NOMO-1 treated with dmso at 0.1 percent for 144 hours (cell line): ENCODE measurements around the gene TMEM244.
"Not testable (repeated sequence)": the region's sequence is repeated elsewhere in the genome, so short reads cannot be mapped to it uniquely, and the experiment has no call there.

Experiments used
- DNase-seq: peaks from one replicate; lab custom pipeline; 2025; ENCODE audit not compliant: unreplicated experiment; lab: John Stamatoyannopoulos, UW

The TMEM244 gene

DNA sequence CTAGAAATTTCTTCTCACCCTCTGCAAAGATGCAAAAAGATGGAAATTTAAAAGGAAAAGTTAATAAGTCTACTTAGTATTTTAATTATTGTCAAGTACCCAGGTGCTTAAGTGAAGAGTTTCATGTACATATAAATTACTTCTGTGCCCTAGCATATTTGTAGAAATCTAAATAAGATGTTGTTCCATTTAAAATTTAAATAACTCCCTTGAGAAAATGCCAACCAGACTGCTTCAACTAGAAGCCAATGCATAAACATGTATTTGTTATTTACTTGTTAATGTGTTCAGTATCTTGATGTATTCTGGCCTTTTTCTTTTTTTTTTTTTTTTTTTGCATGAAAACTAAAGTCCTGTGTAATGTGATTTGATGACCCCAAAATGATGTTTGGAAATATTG, 6.3 kb upstream of the TMEM244 start:
- DNase-seq = no peak

DNA sequence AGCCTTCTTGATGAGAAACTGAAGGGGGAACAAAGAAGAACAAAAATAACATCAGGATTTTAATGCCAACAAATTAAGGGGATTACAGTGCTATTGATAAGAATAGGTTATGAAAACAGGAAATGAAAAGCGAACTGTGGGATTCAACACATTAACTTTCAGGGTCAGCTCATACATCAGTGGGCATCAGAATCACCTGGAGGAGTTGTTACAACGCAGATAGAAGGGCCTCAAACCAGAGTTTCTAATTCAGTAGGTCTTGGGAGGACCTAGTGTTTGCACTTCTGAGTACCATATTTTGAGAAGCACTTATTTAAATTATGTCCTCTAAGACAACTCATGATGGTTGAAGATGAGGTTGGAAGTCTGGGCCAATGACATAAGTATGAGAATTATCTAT, 5.6 kb upstream of the TMEM244 start:
- no peak for DNase-seq

DNA sequence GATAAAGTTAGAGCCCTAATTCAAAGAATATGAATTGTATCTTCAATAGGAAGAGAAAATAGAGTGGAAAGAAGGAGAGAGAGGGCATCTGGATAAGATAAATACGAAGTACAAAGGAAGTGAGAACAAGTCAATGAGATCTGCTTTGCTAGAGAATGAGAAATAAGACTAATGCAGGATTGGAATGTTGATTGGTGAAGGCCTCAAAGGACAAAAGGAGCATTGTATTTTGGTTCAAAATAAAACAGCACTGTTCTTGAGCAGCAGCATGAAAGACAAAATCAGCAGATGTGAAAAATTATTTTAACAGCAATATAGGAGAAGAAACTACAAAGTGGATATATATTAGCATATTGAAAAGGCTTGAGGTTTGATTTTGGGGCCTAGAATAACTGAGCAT, 5.1 kb upstream of the TMEM244 start:
- no peak for DNase-seq

DNA sequence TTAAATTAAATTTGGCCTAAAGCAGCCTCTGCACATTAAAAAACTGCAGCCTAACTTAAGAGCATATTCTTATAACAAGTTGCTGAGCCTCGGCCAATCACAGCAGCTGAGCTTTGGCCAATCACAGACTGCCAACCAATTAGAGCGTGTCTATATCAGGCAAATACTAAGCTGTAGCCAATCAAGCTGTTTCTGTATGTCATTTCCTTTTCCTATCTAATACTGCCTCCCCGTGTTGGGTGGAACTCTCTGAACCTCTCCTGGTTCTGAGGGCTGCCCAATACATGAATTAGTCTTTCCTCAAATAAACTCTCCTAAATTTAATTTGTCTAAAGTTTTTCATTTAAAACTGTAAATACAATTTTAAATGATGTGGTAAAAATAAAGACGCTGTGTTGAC, 3.9 kb upstream of the TMEM244 start:
- no peak for DNase-seq

DNA sequence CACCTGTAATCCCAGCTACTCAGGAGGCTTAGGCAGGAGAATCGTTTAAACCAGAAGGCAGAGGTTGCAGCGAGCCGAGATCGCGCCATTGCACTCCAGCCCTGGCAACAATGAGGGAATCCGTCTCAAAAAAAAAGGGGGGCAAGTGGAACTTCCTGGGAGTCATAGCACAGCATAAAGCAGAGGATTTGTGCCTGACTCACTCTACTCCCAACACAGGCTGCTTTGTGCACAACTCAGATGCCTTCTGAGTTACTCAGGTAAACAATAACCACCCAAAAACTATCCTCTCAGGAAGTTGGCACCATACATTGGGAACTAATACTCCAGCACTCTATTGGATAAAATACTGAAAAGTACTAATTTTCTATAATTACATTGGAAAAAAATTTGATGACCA, 2.5 kb upstream of the TMEM244 start:
- no peak for DNase-seq

DNA sequence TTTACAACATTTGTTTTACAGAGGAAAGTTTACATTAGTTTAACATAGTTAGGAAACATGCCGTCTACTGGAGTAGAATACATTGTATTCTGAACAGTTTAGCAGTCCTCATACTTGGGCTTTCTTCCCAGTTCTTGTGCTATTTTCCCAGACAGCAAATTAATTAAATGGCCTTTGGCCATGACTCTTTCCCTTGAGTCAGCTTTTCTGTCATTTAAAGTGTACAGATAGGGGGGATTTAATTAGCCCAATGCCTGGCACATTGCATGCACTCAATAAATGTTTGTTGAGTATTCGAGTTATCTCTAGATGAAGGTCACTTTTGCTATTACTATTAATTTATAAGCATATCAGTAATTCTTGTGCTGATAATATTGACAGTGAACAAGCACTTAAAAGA, 1.6 kb downstream of the TMEM244 start:
- no peak for DNase-seq

DNA sequence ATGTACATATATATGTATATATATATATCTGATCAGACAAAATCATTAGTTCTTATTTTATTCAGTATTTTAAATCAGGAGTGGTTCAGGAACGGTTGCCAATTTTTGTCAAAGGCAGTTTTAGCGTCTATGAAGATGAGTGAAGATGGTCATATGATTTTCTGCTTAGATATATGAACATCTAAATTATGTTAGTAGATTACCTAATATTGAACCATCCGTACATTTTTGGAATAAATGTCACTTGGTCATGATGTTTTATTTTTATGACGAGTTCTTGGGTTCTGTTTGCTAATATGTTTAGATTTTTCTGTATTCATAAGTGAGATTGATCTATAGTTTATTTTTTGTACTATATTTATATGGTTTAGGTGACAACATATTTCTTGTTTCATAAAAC, 3.3 kb downstream of the TMEM244 start:
- no peak for DNase-seq

DNA sequence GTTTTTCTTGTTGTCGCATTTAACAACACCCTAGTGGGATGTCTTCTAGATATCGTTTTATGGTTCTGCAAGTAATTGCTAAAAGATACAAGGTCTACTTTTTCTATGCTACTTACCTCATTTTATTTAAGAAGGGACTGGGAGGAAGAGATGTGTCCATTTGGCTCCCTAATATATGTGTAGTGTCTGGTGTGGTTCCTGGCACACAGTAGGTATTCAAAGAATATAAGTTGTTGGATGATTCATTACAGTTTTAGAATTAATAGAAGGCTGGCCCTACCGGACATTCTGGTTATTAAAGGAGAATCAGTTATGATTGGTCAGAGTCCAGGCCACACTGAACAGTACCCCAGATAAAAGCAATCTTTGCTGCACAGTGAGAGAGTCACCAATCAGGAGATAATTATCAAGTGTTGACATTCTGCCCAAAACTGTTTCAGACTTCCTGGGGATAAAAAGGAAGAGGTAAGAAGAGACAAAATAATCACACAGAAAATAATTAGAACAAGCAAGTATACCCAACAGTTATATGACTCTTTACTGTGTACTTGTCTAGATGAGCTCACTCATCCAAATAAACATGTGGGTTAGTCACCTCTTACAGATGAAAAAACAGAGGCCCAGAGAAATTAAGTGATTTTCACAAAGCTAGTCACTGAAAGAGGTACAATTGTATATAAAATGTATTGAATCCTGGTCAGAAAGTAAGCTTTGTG, 7.0 kb downstream of the TMEM244 start:
- no peak for DNase-seq

DNA sequence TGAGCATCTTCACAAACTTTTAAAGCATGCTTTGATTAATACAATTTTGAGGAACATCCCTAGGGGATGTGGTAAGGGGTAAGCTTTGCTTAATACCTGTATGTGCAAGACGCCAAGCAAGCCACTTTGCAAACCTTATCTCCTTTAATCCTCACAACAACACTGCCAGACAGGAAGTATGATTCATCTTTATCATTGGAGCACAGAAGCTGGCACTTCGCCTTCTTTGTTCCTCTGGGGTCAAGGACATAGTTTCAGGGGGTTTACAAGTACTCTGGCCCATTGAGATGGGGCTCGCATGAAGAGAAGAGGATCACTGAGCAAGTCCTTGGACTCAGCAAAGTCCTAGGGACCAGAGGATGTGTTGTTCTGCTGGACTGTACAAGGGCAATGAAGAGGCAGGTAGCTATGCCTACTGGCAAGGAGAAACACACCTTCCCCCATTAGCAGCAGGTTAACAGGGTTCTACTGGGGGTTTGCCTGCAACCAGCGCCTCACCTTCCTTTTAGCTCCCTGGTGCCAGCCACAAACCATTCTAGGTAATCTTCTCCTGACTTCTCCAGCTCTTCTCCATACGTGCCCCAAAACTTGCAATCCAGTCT, 8.8 kb downstream of the TMEM244 start:
- DNase-seq = no peak

DNA sequence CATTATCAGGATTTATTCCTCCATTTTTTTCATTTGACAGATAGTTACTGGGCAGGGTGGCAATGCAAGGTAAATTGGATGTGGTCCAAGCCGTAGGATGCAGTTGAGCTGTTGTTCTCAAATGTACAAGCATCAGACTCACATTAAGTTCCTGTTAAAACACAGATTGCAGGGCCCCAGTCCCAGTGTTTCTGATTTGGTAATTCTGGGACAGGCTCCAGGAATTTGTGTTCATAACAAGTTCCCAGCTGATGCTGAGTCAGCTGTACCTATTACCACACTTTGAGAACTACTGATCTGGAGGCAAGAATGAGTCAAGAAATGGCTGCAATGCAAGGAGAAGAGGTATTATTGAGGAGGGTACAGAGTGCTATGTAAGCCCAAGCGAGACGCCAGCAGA, 11.7 kb downstream of the TMEM244 start:
- no peak for DNase-seq

DNA sequence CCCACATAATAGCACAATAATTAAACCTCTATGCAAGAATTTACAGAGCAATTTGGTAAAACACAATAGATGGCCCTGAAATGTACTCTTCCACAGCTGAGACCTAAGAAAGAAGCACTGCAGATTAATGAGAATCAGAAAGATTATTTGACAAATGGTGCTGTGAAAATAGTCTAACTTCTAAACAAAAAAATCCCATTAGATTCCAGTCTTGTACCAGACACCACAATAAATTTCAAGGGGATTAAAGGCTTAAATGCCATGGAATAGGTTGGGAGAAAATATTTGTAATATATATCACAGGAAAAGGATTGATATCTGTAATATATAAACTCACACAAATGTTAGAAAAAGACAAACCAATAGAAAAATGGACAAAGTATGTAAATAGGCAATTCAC, 14.4 kb downstream of the TMEM244 start:
- DNase-seq = no peak

DNA sequence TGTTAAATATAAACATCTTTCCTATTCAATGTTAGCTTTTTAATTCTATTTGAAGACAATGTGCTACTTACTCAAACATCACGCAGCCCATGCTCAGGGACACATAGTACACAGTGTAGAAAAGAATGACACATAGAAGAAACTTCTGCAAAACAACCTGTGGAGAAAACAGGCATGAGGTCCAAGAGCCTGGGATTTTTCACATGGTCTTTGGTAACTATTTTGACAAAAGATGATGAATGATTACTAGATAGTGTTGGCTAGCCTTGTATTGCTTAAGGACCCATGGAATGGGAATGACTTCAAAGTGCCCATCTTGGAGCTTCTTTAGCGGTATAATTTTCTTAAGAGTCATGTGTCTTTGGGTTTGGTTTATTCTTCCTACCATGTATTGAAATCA, 15.4 kb downstream of the TMEM244 start:
- DNase-seq = no peak

DNA sequence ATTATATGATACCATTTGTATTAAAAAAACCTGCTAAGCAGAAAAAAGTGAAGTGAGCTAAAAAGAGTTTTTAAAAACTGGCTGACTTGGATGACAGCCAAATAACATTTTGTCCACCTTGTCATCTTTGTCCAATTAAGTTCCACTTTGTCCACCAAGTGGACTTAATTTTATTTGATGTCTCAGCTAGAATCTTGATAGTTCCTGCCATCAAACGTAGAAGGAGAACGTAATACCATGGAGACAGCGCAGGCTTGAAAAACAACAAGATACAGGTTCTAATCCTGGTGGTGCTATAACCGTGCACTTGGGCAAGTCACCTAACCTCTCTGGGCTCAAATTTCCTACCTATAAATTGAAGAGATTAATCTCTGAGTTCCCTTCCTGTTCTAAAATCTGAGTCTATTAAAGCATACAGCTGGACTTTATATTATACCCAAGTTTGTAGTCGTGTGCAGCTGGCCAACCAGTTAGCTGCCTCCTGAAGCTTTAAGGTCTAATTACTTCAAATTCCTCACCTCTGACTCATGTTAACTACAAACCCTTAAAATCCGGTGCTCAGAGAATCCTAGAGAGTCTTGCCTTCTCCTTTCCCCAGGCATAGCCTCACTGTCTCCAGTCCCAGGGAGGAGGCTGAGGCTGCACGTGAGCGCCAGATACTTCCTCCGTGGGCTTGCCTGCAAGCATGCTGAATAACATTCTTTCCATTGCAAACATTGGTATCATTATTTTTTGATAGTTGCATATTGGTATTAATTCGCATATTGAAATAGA, 16.8 kb downstream of the TMEM244 start:
- no peak for DNase-seq

DNA sequence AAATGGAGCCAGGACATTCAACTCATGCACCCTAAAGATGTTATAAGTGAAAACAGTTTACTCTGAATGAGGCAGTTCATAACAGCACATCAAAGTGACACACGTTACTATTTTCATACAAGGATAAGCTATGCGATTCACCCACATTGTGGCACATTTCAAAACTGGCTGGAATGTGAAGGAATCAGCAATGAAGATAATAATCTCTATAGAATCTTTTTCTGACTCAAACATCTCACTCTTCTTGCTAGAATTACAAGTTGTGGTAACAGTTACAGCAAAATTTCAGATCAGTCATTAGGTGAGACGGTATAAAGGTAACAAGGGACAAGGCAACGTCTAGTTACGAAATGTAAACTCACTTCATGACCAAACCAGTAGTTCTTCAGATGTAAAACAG, 17.5 kb downstream of the TMEM244 start:
- no peak for DNase-seq

DNA sequence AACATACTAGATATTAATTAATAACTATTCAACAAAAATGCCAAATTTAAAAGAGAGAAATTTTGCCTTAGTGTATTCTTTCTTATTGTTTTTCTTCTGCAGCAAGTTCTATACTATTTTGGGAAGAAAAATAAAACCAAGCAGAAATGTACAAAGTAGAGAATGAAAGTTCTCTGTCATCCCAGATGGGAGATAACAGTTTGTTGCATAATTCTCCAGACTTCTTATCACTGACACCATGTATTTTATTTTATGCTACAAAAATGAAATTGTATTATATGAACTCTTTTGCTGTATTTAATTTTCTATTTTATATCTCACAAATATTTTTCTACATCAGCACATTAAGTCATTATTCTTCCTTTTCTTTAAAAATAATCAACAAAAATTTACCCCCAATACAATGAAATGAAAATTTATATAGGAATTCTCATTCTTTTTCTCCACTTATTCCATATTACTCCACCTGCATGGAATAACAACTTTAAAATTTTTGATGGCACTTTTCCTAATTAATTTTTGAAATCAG, 18.2 kb downstream of the TMEM244 start:
- DNase-seq = no peak

DNA sequence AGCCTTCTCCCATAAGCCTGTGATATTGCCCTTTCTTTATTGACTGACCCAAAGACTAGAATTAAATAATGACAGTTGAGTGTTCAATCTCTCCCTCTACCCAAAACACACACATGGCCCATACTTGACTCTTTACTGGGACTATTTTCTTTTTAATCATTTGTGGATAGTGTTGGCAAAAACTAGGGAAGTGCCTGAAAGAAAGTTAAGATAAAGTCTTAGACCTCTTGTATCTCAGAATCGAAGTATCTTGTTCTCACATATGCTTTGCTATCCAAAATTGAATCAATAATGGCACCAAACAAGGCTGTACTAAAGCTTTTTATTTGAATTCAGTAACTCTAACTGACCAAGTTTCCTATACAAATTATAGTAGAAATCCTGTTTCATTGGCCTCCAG, 19.0 kb downstream of the TMEM244 start:
- no peak for DNase-seq

DNA sequence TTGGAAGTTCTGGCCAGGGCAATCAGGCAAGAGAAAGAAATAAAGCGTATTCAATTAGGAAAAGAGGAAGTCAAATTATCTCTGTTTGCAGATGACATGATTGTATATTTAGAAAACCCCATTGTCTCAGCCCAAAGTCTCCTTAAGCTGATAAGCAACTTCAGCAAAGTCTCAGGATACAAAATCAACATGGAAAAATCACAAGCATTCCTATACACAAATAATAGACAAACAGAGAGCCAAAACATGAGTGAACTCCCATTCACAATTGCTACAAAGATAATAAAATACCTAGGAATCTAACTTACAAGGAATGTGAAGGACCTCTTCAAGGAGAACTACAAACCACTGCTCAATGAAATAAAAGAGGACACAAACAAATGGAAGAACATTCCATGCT, 21.6 kb downstream of the TMEM244 start:
- DNase-seq = not testable (repeated sequence)

DNA sequence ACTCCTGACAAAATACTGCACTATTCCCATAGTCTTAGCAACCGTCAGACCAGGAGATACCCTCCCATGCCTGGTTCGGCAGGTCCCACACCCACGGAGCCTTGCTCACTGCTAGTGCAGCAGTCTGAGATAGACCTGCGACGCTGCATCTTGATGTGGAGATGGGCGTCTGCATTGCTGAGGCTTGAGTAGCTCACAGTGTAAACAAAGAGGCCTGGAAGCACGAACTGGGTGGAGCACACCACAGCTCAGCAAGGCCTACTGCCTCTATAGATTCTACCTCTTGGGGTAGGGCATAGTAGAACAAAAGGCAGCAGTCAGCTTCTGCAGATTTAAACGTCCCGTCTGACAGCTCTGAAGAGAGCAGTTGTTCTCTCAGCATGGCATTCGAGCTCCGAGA, 25.4 kb downstream of the TMEM244 start:
- DNase-seq = no peak

DNA sequence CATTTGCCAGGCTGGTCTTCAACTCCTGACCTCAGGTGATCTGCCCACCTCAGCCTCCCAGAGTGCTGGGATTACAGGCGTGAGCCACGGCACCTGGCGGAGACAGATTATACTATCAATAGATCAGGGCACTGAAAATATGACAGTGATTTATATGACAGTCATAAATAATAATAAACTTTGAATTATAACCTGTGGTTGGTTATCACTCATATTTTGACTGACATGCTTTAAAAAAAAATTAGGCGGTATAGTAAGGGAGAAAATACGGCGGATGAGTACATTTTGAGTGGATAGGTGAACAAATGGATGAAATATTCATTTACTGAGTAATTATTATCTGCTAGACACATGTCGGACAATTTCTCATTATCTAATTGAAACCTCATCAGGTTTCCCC, 28.8 kb downstream of the TMEM244 start:
- no peak for DNase-seq

DNA sequence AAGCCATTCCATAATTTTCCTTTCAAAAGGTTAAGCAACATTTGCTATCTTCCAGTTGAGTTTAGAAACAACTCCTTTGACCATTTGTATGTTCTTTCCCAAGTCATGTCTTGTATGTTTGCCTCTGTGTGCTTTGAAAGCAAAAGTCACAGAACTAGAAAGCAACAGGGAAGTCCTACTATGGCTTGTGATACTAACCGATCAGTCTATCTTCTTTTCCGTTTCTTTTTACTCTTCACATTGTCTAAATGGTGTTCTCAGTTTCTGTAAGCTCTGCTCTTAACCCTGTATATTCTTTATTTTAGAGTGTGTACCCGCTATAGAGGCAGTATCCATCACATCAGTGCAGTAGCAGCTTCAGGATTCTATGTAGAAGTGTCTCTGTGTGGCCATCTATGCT, 32.9 kb downstream of the TMEM244 start:
- DNase-seq = no peak

DNA sequence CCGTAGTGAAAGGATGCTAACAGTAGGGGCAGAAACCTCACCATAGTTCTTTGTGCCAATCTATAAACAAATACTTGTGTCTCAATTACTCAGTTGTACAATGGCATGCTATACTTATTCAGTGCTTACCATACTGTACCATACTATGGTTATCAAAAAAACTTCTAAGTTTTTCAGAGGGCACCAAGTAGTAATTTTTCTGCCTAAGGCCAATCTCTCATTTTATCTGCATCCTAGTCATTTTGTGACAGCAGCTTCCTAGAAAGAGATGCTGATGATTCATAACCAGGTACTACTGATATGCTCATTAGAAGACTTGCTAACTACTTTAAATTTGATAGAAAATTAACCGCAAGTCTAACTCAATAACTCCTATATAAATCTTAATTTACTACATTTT, 42.9 kb downstream of the TMEM244 start:
- no peak for DNase-seq

DNA sequence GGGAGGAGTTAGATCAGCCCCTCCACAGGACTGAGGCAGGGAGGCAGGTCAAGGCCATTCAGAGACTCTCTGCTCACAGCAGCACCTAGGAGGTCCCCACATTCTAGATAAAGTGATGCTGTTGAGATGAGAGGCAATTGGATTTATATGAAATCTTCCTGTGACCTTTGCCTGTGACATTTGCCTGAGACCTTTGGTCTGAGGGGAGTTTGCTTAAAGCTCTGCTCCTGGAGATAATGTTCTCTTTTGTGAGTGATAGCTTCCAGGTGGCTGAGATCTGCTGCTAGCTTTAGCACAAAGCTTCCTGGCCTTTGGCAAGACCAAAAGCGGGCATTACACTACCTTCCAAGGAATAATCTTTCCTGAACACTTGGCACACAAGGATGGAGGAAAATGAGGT, 43.3 kb downstream of the TMEM244 start:
- no peak for DNase-seq
